GM12801 (cell line): ENCODE results near the gene COL6A5.

Source experiments
- CTCF ChIP-seq: IDR thresholded peaks from one replicate; pipeline ENCODE4 v1.5.1; 2011; ENCODE audit warnings: control low read depth; ENCODE audit not compliant: insufficient read length; ENCODE audit errors: extremely low read depth

Gene COL6A5

GRCh38 chr3:130457671-130458070, 112.2 kb downstream of the COL6A5 start:
- no peak for TF ChIP-seq CTCF

GRCh38 chr3:130459944-130460343, 114.5 kb downstream of the COL6A5 start:
- TF ChIP-seq CTCF = no peak

GRCh38 chr3:130462089-130462488, 116.6 kb downstream of the COL6A5 start:
- TF ChIP-seq CTCF = no peak

- TF ChIP-seq CTCF = no peak
Measured at GRCh38 chr3:130463221-130463620, 117.7 kb downstream of the COL6A5 start.

GRCh38 chr3:130465521-130465920, 120.0 kb downstream of the COL6A5 start:
- no peak for TF ChIP-seq CTCF

GRCh38 chr3:130468311-130468710, 122.8 kb downstream of the COL6A5 start:
- TF ChIP-seq CTCF = no peak

- TF ChIP-seq CTCF = no peak
Measured at GRCh38 chr3:130470126-130470525, 124.7 kb downstream of the COL6A5 start.

- TF ChIP-seq CTCF = no peak
Measured at GRCh38 chr3:130473416-130473815, 127.9 kb downstream of the COL6A5 start.
